HepG2 (cell line): ENCODE results near the gene ZNF585A. TPM values are rescaled to one million over a fixed set of nuclear protein-coding genes. Genes with fewer than 3 reads are reported as not detected.

Experiments
- DPF2 ChIP-seq: sonication (generic); formaldehyde crosslinking; IDR thresholded peaks from 2 replicates; pipeline ENCODE4 v1.4.0; 2020; ENCODE audit warnings: mild to moderate bottlenecking, low read depth, missing genetic modification reagents, borderline replicate concordance
- FOXP1 ChIP-seq, 2 experiments: fragments of 450-650 bp in 1 of 2; IDR thresholded peaks; 2 replicates each; pipeline ENCODE4 v1.6.1; 2017 to 2018; ENCODE audit warnings: antibody characterized with exemption in 1 of 2
- IKZF1 ChIP-seq: fragments of 450-650 bp; IDR thresholded peaks from 2 replicates; pipeline ENCODE4 v1.7.1; 2016
- KDM5B ChIP-seq: sonication (generic); formaldehyde crosslinking; IDR thresholded peaks from 2 replicates; pipeline ENCODE4 v1.4.0; 2020; ENCODE audit warnings: missing genetic modification reagents, mild to moderate bottlenecking, borderline replicate concordance
- MATR3 ChIP-seq: sonication (generic); formaldehyde crosslinking; IDR thresholded peaks from 2 replicates; pipeline ENCODE4 v1.4.0; 2020; ENCODE audit warnings: missing genetic modification reagents
- NCOA5 ChIP-seq: sonication (generic); formaldehyde crosslinking; IDR thresholded peaks from 2 replicates; pipeline ENCODE4 v1.4.0; 2020; ENCODE audit warnings: missing genetic modification reagents
- NFRKB ChIP-seq: fragments of 450-650 bp; IDR thresholded peaks from 2 replicates; pipeline ENCODE4 v1.6.1; 2017
- POLR2G ChIP-seq: fragments of 200-400 bp; formaldehyde crosslinking; IDR thresholded peaks from 2 replicates; pipeline ENCODE4 v1.6.1; 2018; ENCODE audit warnings: mild to moderate bottlenecking, low read depth, low read length, moderate library complexity
- SMYD3 ChIP-seq: sonication (generic); formaldehyde crosslinking; IDR thresholded peaks from 2 replicates; pipeline ENCODE4 v1.8.1; 2023; ENCODE audit warnings: mild to moderate bottlenecking, missing genetic modification reagents
- TBL1XR1 ChIP-seq: fragments of 150-350 bp; IDR thresholded peaks from 2 replicates; pipeline ENCODE4 v1.6.1; 2014; ENCODE audit warnings: borderline replicate concordance, low read length; ENCODE audit not compliant: partially characterized antibody
- YEATS2 ChIP-seq: sonication (generic); formaldehyde crosslinking; IDR thresholded peaks from 2 replicates; pipeline ENCODE4 v1.4.0; 2020; ENCODE audit warnings: missing genetic modification reagents, borderline replicate concordance
- ZMYM3 ChIP-seq: sonication (generic); formaldehyde crosslinking; IDR thresholded peaks from 2 replicates; pipeline ENCODE4 v1.5.1; 2020; ENCODE audit warnings: mild to moderate bottlenecking, missing genetic modification reagents
- ZNF143 ChIP-seq: sonication (generic); formaldehyde crosslinking; IDR thresholded peaks from 2 replicates; pipeline ENCODE4 v1.4.0; 2020; ENCODE audit warnings: missing genetic modification reagents
- ZNF224 ChIP-seq: sonication (generic); formaldehyde crosslinking; IDR thresholded peaks from 2 replicates; pipeline ENCODE4 v1.5.0; 2020; ENCODE audit warnings: mild to moderate bottlenecking, missing genetic modification reagents
- ZNF589 ChIP-seq: sonication (generic); formaldehyde crosslinking; conservative IDR thresholded peaks from 2 replicates; pipeline ENCODE4 v1.8.0; 2022; ENCODE audit warnings: mild to moderate bottlenecking, moderate library complexity, missing genetic modification reagents
- ZSCAN9 ChIP-seq: IDR thresholded peaks from 2 replicates; pipeline ENCODE4 v1.6.1; 2016; ENCODE audit warnings: borderline replicate concordance
- polyA plus RNA-seq, 8 experiments: library from polyadenylated mRNA; depleted of rRNA in 3 of 8; stranded (reverse) in 7 of 8; unstranded in 1 of 8; fragments of >200 nt; fragmentation: Illumina TruSeq in 4 of 8; extraction: Trizol in 4 of 8; gene quantifications; 2 replicates each; pipeline versions ENCODE4 v1.2.1 to v1.2.3, GENCODE V29; 2011 to 2016; ENCODE audit warnings: low read depth in 4 of 8, missing spikeins in 1 of 8, mixed read lengths in 1 of 8; ENCODE audit not compliant: insufficient read depth in 1 of 8
- total RNA-seq, 5 experiments: library from RNA; depleted of rRNA; stranded (reverse); fragments of >200 nt; fragmentation: Illumina TruSeq; extraction: Trizol; gene quantifications; 2 replicates each; pipeline ENCODE4 v1.2.3, GENCODE V29; 2016; ENCODE audit warnings: low read depth in 1 of 5
- TF ChIP-seq, protein P1 (sequence below): sonication (generic); formaldehyde crosslinking; IDR thresholded peaks from 2 replicates; pipeline ENCODE4 v1.4.0; 2020; ENCODE audit warnings: missing genetic modification reagents
- TF ChIP-seq, protein P2 (sequence below): sonication (generic); formaldehyde crosslinking; IDR thresholded peaks from 2 replicates; pipeline ENCODE4 v1.8.1; 2023; ENCODE audit warnings: mild to moderate bottlenecking, missing genetic modification reagents
- TF ChIP-seq, protein P3 (sequence below): sonication (generic); formaldehyde crosslinking; IDR thresholded peaks from 2 replicates; pipeline ENCODE4 v1.5.1; 2020; ENCODE audit warnings: missing genetic modification reagents, mild to moderate bottlenecking, borderline replicate concordance

The ZNF585A gene
- total and polyA plus RNA-seq, 2 of the 13 experiments (the other 11 are each of a cell fraction or from before 2014, with no cell fraction given): 7.1 to 8.5 TPM

DNA sequence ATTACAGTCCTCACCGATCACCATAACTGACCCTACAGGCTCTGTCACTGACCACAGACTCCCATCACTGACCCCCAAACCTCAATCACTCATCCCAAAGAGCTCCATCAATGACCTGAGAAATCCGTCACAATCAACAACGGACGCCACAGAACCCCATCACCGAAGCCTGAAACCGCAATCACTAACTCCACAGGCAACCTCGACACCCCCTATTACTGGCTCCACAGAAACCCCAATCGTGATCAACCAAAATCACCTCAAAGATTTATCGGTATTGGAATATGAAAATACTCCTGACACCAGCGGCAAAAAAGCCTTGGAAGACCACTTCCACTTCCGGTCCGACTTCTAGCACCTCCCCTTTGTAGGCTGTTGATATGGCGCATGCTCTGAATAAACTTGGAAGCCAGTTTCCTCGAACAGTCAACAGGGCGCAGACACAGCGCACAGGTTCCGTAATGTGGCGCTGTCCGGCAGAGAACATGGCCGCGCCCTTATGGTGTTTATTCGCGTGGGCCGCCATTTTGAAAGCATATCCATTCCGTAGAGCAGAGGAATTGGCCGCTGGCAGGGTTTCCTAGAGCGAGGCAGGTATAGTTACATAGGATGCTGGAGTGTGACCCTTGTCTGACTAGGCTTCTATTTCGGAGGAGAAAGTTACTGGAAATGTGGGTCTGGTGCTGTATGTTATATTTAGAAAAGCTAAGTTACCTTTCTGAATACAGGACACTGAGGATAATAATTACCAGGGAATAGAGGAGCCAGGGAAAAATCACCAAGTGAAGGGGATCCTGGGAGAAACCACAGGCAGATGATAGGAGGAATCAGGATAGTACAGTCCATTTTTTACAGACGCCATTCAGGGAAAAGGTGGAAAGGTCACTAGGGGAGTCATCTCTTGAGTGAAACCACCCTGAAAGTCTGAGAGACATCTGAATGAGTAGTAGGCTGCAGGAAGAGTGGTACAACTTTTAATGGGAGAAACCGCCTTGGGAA is at the start of gene ZNF585A (continued):
- TF ChIP-seq, protein P1, sequence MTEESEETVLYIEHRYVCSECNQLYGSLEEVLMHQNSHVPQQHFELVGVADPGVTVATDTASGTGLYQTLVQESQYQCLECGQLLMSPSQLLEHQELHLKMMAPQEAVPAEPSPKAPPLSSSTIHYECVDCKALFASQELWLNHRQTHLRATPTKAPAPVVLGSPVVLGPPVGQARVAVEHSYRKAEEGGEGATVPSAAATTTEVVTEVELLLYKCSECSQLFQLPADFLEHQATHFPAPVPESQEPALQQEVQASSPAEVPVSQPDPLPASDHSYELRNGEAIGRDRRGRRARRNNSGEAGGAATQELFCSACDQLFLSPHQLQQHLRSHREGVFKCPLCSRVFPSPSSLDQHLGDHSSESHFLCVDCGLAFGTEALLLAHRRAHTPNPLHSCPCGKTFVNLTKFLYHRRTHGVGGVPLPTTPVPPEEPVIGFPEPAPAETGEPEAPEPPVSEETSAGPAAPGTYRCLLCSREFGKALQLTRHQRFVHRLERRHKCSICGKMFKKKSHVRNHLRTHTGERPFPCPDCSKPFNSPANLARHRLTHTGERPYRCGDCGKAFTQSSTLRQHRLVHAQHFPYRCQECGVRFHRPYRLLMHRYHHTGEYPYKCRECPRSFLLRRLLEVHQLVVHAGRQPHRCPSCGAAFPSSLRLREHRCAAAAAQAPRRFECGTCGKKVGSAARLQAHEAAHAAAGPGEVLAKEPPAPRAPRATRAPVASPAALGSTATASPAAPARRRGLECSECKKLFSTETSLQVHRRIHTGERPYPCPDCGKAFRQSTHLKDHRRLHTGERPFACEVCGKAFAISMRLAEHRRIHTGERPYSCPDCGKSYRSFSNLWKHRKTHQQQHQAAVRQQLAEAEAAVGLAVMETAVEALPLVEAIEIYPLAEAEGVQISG (CRISPR knock-in tag): peak; percentile 94
- TF ChIP-seq MATR3 (no peak), KDM5B (CRISPR knock-in tag) (peak; percentile 49; the same call in 1 of the 2 replicates), ZSCAN9 (CRISPR knock-in tag) (peak; percentile 74; the same call in 1 of the 2 replicates), POLR2G (peak; percentile 69), IKZF1 (no peak), SMYD3 (CRISPR knock-in tag) (peak; percentile 59; the same call in 1 of the 2 replicates), ZNF589 (CRISPR knock-in tag) (no peak), ZNF224 (CRISPR knock-in tag) (peak; percentile 60; the same call in 1 of the 2 replicates), NFRKB (peak; percentile 41; the same call in 1 of the 2 replicates), DPF2 (CRISPR knock-in tag) (no peak), ZMYM3 (CRISPR knock-in tag) (peak; percentile 35; the same call in 1 of the 2 replicates), ZNF143 (peak; percentile 86), TBL1XR1 (no peak), FOXP1 (IDR thresholded peaks at IDR 0.05) (0 out of 2 replicates have a peak, but pooled peaks have one; percentile 28), FOXP1 (CRISPR knock-in tag; IDR thresholded peaks at IDR 0.05) (peak; percentile 43), NCOA5 (CRISPR knock-in tag) (no peak), YEATS2 (CRISPR knock-in tag) (peak; percentile 58; the same call in 1 of the 2 replicates)
- TF ChIP-seq, protein P2, sequence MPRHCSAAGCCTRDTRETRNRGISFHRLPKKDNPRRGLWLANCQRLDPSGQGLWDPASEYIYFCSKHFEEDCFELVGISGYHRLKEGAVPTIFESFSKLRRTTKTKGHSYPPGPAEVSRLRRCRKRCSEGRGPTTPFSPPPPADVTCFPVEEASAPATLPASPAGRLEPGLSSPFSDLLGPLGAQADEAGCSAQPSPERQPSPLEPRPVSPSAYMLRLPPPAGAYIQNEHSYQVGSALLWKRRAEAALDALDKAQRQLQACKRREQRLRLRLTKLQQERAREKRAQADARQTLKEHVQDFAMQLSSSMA (CRISPR knock-in tag): peak; percentile 44; the same call in 1 of the 2 replicates
- TF ChIP-seq, protein P3, sequence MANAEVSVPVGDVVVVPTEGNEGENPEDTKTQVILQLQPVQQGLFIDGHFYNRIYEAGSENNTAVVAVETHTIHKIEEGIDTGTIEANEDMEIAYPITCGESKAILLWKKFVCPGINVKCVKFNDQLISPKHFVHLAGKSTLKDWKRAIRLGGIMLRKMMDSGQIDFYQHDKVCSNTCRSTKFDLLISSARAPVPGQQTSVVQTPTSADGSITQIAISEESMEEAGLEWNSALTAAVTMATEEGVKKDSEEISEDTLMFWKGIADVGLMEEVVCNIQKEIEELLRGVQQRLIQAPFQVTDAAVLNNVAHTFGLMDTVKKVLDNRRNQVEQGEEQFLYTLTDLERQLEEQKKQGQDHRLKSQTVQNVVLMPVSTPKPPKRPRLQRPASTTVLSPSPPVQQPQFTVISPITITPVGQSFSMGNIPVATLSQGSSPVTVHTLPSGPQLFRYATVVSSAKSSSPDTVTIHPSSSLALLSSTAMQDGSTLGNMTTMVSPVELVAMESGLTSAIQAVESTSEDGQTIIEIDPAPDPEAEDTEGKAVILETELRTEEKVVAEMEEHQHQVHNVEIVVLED (CRISPR knock-in tag): peak; percentile 86; the same call in 1 of the 2 replicates
